ENCODE measurements around the gene CNTFR. TPM values are rescaled to one million over a fixed set of nuclear protein-coding genes. Genes with fewer than 3 reads are reported as not detected.

The CNTFR gene
- total RNA-seq, 4 donors from 2014 or later = 0.29 to 4.6 (median 0.40) TPM; not detected in 1

DNA sequence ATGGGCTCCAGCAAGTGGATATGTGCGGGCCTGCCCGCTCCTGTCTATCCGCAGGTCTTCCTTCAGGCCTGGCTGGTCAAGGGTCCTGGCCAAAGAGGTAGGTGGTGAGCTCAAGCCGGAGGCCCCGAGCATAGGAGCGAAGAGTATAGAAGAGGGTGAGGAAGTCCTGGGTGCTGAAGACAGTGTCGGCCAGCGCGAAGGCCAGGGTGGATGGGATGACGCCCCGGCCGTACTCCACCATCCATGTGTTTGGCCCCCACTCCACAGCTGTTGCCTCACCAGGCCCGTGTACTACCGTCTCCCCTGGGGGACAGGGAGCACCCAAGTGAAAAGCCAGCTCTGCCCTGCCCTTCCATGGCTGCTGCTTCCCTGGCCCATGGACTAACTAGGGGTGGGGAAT, 46.0 kb upstream of the CNTFR start:
- no peak for TF ChIP-seq POLR2A (IDR thresholded peaks at IDR 0.05)
- TF ChIP-seq, protein P1, sequence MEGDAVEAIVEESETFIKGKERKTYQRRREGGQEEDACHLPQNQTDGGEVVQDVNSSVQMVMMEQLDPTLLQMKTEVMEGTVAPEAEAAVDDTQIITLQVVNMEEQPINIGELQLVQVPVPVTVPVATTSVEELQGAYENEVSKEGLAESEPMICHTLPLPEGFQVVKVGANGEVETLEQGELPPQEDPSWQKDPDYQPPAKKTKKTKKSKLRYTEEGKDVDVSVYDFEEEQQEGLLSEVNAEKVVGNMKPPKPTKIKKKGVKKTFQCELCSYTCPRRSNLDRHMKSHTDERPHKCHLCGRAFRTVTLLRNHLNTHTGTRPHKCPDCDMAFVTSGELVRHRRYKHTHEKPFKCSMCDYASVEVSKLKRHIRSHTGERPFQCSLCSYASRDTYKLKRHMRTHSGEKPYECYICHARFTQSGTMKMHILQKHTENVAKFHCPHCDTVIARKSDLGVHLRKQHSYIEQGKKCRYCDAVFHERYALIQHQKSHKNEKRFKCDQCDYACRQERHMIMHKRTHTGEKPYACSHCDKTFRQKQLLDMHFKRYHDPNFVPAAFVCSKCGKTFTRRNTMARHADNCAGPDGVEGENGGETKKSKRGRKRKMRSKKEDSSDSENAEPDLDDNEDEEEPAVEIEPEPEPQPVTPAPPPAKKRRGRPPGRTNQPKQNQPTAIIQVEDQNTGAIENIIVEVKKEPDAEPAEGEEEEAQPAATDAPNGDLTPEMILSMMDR (IDR thresholded peaks at IDR 0.05) = no peak
- peaks cover 0 to 6% (median 0%) of the 10 kb centered on the region in 4 donors for H3K27me3 ChIP-seq

DNA sequence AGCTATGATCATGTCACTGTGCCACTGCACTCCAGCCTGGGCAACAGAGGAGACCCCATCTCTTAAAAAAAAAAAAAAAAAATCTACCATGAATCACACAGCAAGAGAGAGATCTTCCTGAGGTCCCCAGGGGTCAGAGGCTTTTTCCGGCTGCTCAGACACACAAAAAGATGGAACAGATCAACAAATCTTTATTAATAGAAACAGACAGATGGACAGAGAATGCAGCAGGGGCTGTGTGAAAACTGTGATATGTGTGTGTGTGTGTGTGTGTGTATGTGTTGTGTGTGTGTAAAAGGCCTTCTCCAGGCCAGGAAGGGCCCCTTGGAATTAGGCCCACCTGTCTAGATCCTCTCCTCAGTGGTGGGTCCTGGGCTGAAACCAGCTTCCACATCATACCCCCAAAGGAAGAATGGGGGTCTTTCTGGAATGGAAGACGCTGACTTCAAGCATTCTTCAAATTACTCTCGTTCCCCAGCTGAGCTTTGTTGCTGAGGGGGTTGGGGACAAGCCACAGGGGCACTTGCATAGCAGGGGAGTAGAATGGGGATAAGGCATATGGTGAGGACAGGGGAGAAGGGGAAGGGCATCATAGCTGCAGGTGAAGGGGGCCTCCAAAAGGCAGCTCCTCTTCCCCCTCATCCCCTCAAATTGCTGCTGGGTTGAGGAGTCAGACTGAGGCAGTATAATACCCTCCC, 45.2 kb upstream of the CNTFR start:
- Histone ChIP-seq H3K9me3 (no peaks in the 10 kb centered on the region), H3K27ac (no peak overlapping the region), H3K4me3 (no peak overlapping the region), H3K4me1 (peaks cover 15 to 55% (median 29%) of the 10 kb centered on the region in 3 donors), H3K27me3 (peaks cover 0 to 15% (median 2%) of the 10 kb centered on the region in 4 donors), H3K36me3 (peaks cover 0 to 14% (median 0%) of the 10 kb centered on the region in 3 donors)
- intact Hi-C loops (cut with DNase I) = no loop called here
- 69 to 74% methylated on average over 3 of the region's 3 CpGs for WGBS, 2 donors
- no peak for DNase-seq
- TF ChIP-seq, protein P1 (IDR thresholded peaks at IDR 0.05) = no peak

More for the DNA sequence above, 46.0 kb upstream of the CNTFR start:
- DNase-seq = no peak
- Histone ChIP-seq H3K27ac (no peak overlapping the region), H3K9me3 (no peaks in the 10 kb centered on the region), H3K4me3 (no peak overlapping the region), H3K4me1 (peaks cover 15 to 53% (median 29%) of the 10 kb centered on the region in 3 donors), H3K36me3 (peaks cover 0 to 14% (median 0%) of the 10 kb centered on the region in 3 donors)
- 73 to 94% methylated on average over 3 to 10 of the region's 14 CpGs for WGBS, 2 donors
- intact Hi-C loops (cut with DNase I) = no loop called here

DNA sequence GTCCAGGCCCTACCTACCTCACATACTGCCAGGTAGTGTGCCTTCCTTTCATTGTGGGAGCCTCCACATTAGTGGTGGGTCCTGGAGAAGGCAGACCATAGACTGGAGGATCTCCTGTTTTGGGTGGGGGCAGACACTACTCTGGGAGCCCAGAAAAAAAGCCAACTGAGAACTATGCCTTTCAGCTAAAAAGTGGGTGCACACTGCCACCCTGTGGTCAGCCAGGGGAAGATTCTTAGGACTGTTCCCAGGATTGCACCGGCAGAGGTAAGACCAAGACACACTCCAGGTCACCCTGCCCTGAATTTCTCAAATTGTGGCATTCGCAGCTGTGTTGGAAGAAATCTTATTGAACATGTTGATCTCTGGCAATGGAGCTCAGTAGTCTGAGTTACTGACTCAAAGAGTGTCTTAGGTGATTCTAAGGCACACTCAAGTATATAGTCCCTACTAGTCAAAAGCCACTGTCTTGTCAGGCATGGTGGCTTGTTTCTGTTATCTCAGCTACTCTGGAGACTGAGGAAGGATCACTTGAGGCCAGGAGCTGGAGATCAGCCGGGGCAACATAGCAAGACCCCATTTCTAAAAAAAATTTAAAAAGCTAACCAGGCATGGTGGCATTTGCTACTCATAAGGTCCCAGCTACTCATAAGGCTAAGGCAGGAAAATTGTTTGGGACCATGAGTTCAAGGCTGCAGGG, 44.5 kb upstream of the CNTFR start:
- peaks cover 0 to 22% (median 4%) of the 10 kb centered on the region in 4 donors for H3K27me3 ChIP-seq
- H3K4me3 ChIP-seq = no peak overlapping the region
- 9 to 30% methylated on average over 2 to 3 of the region's 3 CpGs for WGBS, 2 donors
- TF ChIP-seq POLR2A (IDR thresholded peaks at IDR 0.05) = no peak
- TF ChIP-seq, protein P1 (IDR thresholded peaks at IDR 0.05) = peak; percentile 65 to 85 (median 80)
- H3K4me1 ChIP-seq = peaks cover 15 to 61% (median 35%) of the 10 kb centered on the region in 3 donors
- no peak for DNase-seq
- peaks cover 0 to 14% (median 0%) of the 10 kb centered on the region in 3 donors for H3K36me3 ChIP-seq
- no peaks in the 10 kb centered on the region for H3K9me3 ChIP-seq
- H3K27ac ChIP-seq = no peak overlapping the region
- intact Hi-C loops (cut with DNase I) = no loop called here

DNA sequence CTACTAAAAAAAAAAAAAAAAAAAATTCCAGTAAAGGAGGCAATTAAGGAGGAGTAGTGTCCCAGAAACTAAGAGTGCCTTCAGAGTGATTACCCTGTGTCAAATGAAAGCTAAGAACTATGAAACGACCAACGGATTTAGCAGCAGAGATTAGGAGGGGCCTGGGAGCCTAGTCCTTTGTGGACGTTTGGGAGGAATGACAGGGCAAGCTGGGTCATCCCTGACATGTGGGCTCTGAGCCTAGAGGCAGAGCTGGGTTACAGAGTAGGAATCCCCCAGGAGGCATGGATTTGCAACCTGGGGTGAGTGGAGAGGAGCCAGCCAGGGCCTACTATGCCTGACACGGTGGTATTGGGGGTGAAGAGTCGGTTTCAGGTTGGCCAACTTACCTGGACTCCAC, 43.6 kb upstream of the CNTFR start:
- H3K27me3 ChIP-seq = peaks cover 0 to 30% (median 7%) of the 10 kb centered on the region in 4 donors
- 53 to 56% methylated on average over 5 of the region's 5 CpGs for WGBS, 2 donors
- H3K9me3 ChIP-seq = no peaks in the 10 kb centered on the region
- no peak for TF ChIP-seq POLR2A (IDR thresholded peaks at IDR 0.05)
- TF ChIP-seq, protein P1 (IDR thresholded peaks at IDR 0.05) = no peak
- H3K27ac ChIP-seq = no peak overlapping the region
- H3K4me3 ChIP-seq = no peak overlapping the region
- intact Hi-C loops (cut with DNase I) = no loop called here
- H3K4me1 ChIP-seq = peaks cover 10 to 63% (median 35%) of the 10 kb centered on the region in 3 donors
- DNase-seq = no peak
- peaks cover 0 to 14% (median 0%) of the 10 kb centered on the region in 3 donors for H3K36me3 ChIP-seq
